Measurements from ENCODE around the gene BOC.

DNA sequence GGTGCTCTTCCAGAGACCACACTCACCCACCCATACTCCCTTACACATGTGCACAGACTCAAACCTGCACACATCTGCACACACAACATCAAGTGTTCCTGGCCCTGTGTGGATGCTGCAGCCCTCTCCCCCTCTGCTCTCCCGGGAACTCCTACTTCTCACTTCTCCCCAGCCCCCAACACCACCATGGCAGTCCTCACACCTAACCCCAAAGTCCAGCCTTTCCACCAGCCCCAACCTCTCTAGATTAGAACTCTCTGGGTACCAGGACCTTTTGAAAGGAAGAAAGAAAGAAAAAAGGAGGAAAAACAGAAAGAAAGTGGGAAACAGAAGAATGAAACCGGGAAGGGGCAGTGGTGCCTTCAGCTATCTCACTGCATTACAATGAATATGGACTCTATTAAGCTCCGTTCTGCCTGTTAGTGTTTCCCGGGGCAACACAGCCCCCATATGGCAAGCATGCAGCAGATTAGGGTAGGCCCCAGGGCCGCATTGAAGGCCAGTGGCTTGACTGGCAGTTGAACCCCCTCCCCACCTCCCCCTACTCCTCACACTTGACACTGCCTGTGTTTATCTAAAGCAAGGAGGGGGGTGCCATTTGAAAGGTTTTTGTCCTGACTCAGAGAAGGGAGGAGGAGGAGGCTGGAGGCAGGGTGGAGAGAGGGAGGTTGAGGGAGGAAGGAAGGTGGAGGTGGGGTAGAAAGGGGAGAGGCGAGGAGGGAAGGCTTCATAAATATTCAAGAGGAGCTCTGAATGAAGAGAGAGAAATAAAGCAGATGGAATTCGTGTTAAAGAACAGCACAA is 30.1 kb downstream of the BOC start:
- TF ChIP-seq, protein P1, sequence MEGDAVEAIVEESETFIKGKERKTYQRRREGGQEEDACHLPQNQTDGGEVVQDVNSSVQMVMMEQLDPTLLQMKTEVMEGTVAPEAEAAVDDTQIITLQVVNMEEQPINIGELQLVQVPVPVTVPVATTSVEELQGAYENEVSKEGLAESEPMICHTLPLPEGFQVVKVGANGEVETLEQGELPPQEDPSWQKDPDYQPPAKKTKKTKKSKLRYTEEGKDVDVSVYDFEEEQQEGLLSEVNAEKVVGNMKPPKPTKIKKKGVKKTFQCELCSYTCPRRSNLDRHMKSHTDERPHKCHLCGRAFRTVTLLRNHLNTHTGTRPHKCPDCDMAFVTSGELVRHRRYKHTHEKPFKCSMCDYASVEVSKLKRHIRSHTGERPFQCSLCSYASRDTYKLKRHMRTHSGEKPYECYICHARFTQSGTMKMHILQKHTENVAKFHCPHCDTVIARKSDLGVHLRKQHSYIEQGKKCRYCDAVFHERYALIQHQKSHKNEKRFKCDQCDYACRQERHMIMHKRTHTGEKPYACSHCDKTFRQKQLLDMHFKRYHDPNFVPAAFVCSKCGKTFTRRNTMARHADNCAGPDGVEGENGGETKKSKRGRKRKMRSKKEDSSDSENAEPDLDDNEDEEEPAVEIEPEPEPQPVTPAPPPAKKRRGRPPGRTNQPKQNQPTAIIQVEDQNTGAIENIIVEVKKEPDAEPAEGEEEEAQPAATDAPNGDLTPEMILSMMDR (IDR thresholded peaks at IDR 0.05), result no peak
- TF ChIP-seq POLR2A (IDR thresholded peaks at IDR 0.05), result no peak
